CD4-positive, alpha-beta T cell (primary cell): ENCODE measurements around the gene OR6B2. TPM values are rescaled to one million over a fixed set of nuclear protein-coding genes. Genes with fewer than 3 reads are reported as not detected.

Source experiments
- ATAC-seq: fragments of 200-7000 bp; cut with Tn5 transposase; one replicate; pipeline ENCODE4 v1.10.0; 2022; ENCODE audit warnings: mild to moderate bottlenecking; ENCODE audit not compliant: poor library complexity
- CTCF ChIA-PET: fragments of 350-600 bp; sonication (Branson Sonifier 250); formaldehyde crosslinking; loops from one replicate; lab custom pipeline; 2021; ENCODE audit warnings: antibody characterized with exemption, inconsistent platforms; lab: Charles Lee
- POLR2A ChIA-PET: fragments of 350-600 bp; sonication (Branson Sonifier 250); formaldehyde crosslinking; loops from one replicate; lab custom pipeline; 2021; ENCODE audit warnings: antibody characterized with exemption, inconsistent platforms; lab: Charles Lee
- DNase-seq, 14 experiments: peaks; one replicate each; pipeline ENCODE4 v3.0.0-alpha.2; 2013 to 2020; ENCODE audit warnings: mixed read lengths in 2 of 14
- H3K27ac ChIP-seq, 2 donors: one replicate each; pipeline versions ENCODE4 v1.5.1 to v1.7.0; 2013; ENCODE audit warnings: low read length in 2 of 2, low read depth in 1 of 2, mild to moderate bottlenecking in 1 of 2
- H3K27me3 ChIP-seq, 2 experiments: 1 replicate in 1 of 2; 2 replicates in 1 of 2; pipeline versions ENCODE4 v1.6.1 to v1.7.0; 2013; ENCODE audit warnings: low read length in 2 of 2, control low read depth in 1 of 2, mild to moderate bottlenecking in 1 of 2, moderate library complexity in 1 of 2; ENCODE audit not compliant: insufficient read depth in 2 of 2, control insufficient read depth in 1 of 2
- H3K36me3 ChIP-seq: one replicate; pipeline ENCODE4 v1.6.1; 2013; ENCODE audit warnings: low read length, control low read depth; ENCODE audit not compliant: insufficient read depth
- H3K4me1 ChIP-seq: one replicate; pipeline ENCODE4 v1.6.1; 2013; ENCODE audit warnings: low read length, control low read depth; ENCODE audit not compliant: insufficient read depth
- H3K4me3 ChIP-seq: one replicate; pipeline ENCODE4 v1.5.1; 2013; ENCODE audit warnings: mild to moderate bottlenecking, low read length, moderate library complexity
- H3K9me3 ChIP-seq, 2 experiments: 1 replicate in 1 of 2; 2 replicates in 1 of 2; pipeline versions ENCODE4 v1.6.1 to v1.7.0; 2013; ENCODE audit warnings: low read length in 2 of 2, mild to moderate bottlenecking in 2 of 2, control low read depth in 1 of 2, moderate library complexity in 1 of 2; ENCODE audit not compliant: control insufficient read depth in 1 of 2, insufficient read depth in 1 of 2
- H3K27ac Mint-ChIP-seq: one replicate; pipeline ENCODE4 v1.8.0; 2020; ENCODE audit warnings: mixed read lengths
- H3K27me3 Mint-ChIP-seq: one replicate; pipeline ENCODE4 v1.8.0; 2021; ENCODE audit warnings: mixed read lengths
- H3K36me3 Mint-ChIP-seq: one replicate; pipeline ENCODE4 v1.8.0; 2021; ENCODE audit warnings: low read depth, mixed read lengths
- H3K4me1 Mint-ChIP-seq: one replicate; pipeline ENCODE4 v1.8.0; 2021; ENCODE audit warnings: low read depth, mixed read lengths
- H3K4me3 Mint-ChIP-seq: one replicate; pipeline ENCODE4 v1.8.0; 2020; ENCODE audit warnings: mild to moderate bottlenecking, mixed read lengths
- H3K9me3 Mint-ChIP-seq: one replicate; pipeline ENCODE4 v1.8.0; 2020; ENCODE audit warnings: mixed read lengths
- CTCF ChIP-seq: fragments of 200-600 bp; IDR thresholded peaks from one replicate; pipeline ENCODE4 v1.8.0; 2022; ENCODE audit warnings: antibody characterized with exemption, mild to moderate bottlenecking
- intact Hi-C, 2 experiments: fragments of 100-400 bp; cut with DNase I in 1 of 2; cut with micrococcal nuclease in 1 of 2; formaldehyde crosslinking; loops; one replicate each; pipeline versions ENCODE4 v1.15.1 to v1.9.0; 2023 to 2025; cut with DNase I, micrococcal nuclease
- total RNA-seq, 174 experiments: library from RNA in 2 of 174; stranded (reverse) in 2 of 174; gene quantifications; one replicate each; pipeline ENCODE4 v1.2.3 and lab custom pipeline; 2021 to 2026

OR6B2 gene
- total RNA-seq, 2 experiments from 2014 or later, result not detected

- no peaks in the 10 kb centered on the region for H3K4me1 Mint-ChIP-seq
- H3K27ac Mint-ChIP-seq, result no peak overlapping the region
- no peak overlapping the region for H3K4me3 Mint-ChIP-seq
- H3K9me3 Mint-ChIP-seq, result peaks cover 3% of the 10 kb centered on the region
- peaks cover 74% of the 10 kb centered on the region for H3K36me3 ChIP-seq
- ChIA-PET CTCF (no interaction called here), POLR2A (no interaction called here)
- H3K9me3 ChIP-seq, result no peaks in the 10 kb centered on the region
- no peak overlapping the region for H3K27ac ChIP-seq
- no peak for ATAC-seq
- no peak overlapping the region for H3K4me3 ChIP-seq
- peaks cover 89% of the 10 kb centered on the region for H3K36me3 Mint-ChIP-seq
- H3K27me3 ChIP-seq, result no peaks in the 10 kb centered on the region
- DNase-seq, result no peak
- intact Hi-C loops, result no loop called here
- TF ChIP-seq CTCF, result no peak
- no peaks in the 10 kb centered on the region for H3K27me3 Mint-ChIP-seq
- H3K4me1 ChIP-seq, result no peaks in the 10 kb centered on the region
Measured at GRCh38 chr2:239983004-239983778, 47.0 kb downstream of the OR6B2 start.

Other genes starting within 250 kb of the OR6B2 start
- 10 to 100 TPM; 92.1 to 97.7 TPM for gene NDUFA10, start 5.1 kb downstream of the OR6B2 start, total RNA-seq
- gene OR6B3, start 23.1 kb upstream of the OR6B2 start, total RNA-seq, result not detected
- 10 to 100 TPM; 46.7 to 48.5 TPM for gene COPS9, start 105.9 kb upstream of the OR6B2 start, total RNA-seq
- gene OTOS, start 110.2 kb upstream of the OR6B2 start, total RNA-seq, result not detected